A673 (cell line): ENCODE measurements around the gene MAP2K3.

Source experiments
- CTCF ChIP-seq: fragments of 300-800, 200-600 bp; sonication (generic); conservative IDR thresholded peaks from 2 replicates; pipeline ENCODE4 v1.5.1; 2017; ENCODE audit warnings: low read depth, mild to moderate bottlenecking, antibody characterized with exemption, low read length, moderate library complexity, mixed read lengths
- EZH2 ChIP-seq: fragments of 200-600 bp; sonication (generic); IDR thresholded peaks from 2 replicates; pipeline ENCODE4 v1.6.1; 2017; ENCODE audit warnings: borderline replicate concordance, low read depth, mild to moderate bottlenecking, mixed read lengths, antibody characterized with exemption, low read length; ENCODE audit not compliant: poor library complexity, severe bottlenecking

GRCh38 chr17:21360048-21360447 lies 75.5 kb downstream of the MAP2K3 start:
- no peak for TF ChIP-seq CTCF
- no peak for TF ChIP-seq EZH2
